ENCODE data around the gene AHCTF1.

GRCh38 chr1:246856371-246856770 is 75.4 kb downstream of the AHCTF1 start:
- TF ChIP-seq CTCF (IDR thresholded peaks at IDR 0.05; ENCODE audit: borderline replicate concordance, extremely low read depth, low read length, poor library complexity, severe bottlenecking) (no peak), EZH2 (IDR thresholded peaks at IDR 0.05; ENCODE audit: borderline replicate concordance, low read depth, low read length, severe bottlenecking) (no peak)
